A673 (cell line): ENCODE measurements around the gene SHC1. TPM values are rescaled to one million over a fixed set of nuclear protein-coding genes. Genes with fewer than 3 reads are reported as not detected.

ENCODE experiments used
- BruUV-seq: library from RNA; stranded (reverse); fragments of 400-500 nt; replicated peaks from 2 replicates; lab custom pipeline; 2021; lab: Mats Ljungman, UMichigan
- CTCF ChIA-PET: fragments of 300-600 bp; sonication (Branson Sonifier 250); formaldehyde crosslinking; loops from one replicate; lab custom pipeline; 2022; ENCODE audit warnings: antibody characterized with exemption; lab: Charles Lee
- POLR2A ChIA-PET: fragments of 300-600 bp; sonication (Branson Sonifier 250); formaldehyde crosslinking; loops from one replicate; lab custom pipeline; 2022; ENCODE audit warnings: antibody characterized with exemption; ENCODE audit not compliant: low non-redundant PET; lab: Charles Lee
- DNase-seq: peaks from one replicate; pipeline ENCODE4 v3.0.0-alpha.2; 2015; ENCODE audit warnings: low spot score
- H3K27ac ChIP-seq: fragments of 200-600 bp; sonication (generic); 2 replicates; pipeline ENCODE4 v1.5.1; 2016; ENCODE audit warnings: mixed run types, low read depth, mild to moderate bottlenecking, mixed read lengths, antibody characterized with exemption, low read length; ENCODE audit not compliant: poor library complexity, severe bottlenecking
- H3K27me3 ChIP-seq: fragments of 200-600 bp; sonication (generic); replicated peaks from 2 replicates; pipeline ENCODE4 v1.6.1; 2017; ENCODE audit warnings: mixed run types, low read depth, mild to moderate bottlenecking, mixed read lengths, antibody characterized with exemption, low read length; ENCODE audit not compliant: insufficient read depth, poor library complexity
- H3K36me3 ChIP-seq: fragments of 200-600 bp; sonication (generic); 2 replicates; pipeline ENCODE4 v1.6.1; 2016; ENCODE audit warnings: mixed run types, mild to moderate bottlenecking, mixed read lengths, antibody characterized with exemption, low read length; ENCODE audit not compliant: insufficient read depth, poor library complexity, severe bottlenecking
- H3K4me1 ChIP-seq: fragments of 200-600 bp; sonication (generic); 2 replicates; pipeline ENCODE4 v1.6.1; 2017; ENCODE audit warnings: mixed run types, mild to moderate bottlenecking, mixed read lengths, antibody characterized with exemption, low read length; ENCODE audit not compliant: insufficient read depth, poor library complexity, severe bottlenecking
- H3K4me3 ChIP-seq: fragments of 200-600 bp; sonication (generic); 2 replicates; pipeline ENCODE4 v1.5.1; 2016; ENCODE audit warnings: low read depth, mixed run types, mild to moderate bottlenecking, mixed read lengths, low read length; ENCODE audit not compliant: poor library complexity, severe bottlenecking
- H3K9me3 ChIP-seq: fragments of 200-600 bp; sonication (generic); 2 replicates; pipeline ENCODE4 v1.6.1; 2016; ENCODE audit warnings: mixed run types, low read depth, mild to moderate bottlenecking, mixed read lengths, antibody characterized with exemption, low read length; ENCODE audit not compliant: poor library complexity, severe bottlenecking
- EZH2 ChIP-seq: fragments of 200-600 bp; sonication (generic); IDR thresholded peaks from 2 replicates; pipeline ENCODE4 v1.6.1; 2017; ENCODE audit warnings: borderline replicate concordance, low read depth, mild to moderate bottlenecking, mixed read lengths, antibody characterized with exemption, low read length; ENCODE audit not compliant: poor library complexity, severe bottlenecking
- intact Hi-C: fragments of 100-400 bp; cut with micrococcal nuclease; formaldehyde crosslinking; loops from one replicate; pipeline ENCODE4 v1.10.0; 2022; ENCODE audit not compliant: unreplicated experiment
- total RNA-seq: library from RNA; stranded (reverse); gene quantifications from 2 replicates; pipeline ENCODE4 v1.2.3, GENCODE V29; 2021
- TF ChIP-seq, protein P1 (sequence below): fragments of 300-800, 200-600 bp; sonication (generic); conservative IDR thresholded peaks from 2 replicates; pipeline ENCODE4 v1.5.1; 2017; ENCODE audit warnings: low read depth, mild to moderate bottlenecking, antibody characterized with exemption, low read length, moderate library complexity, mixed read lengths

Gene SHC1
- total RNA-seq, 1 experiment from 2014 or later: 204 TPM

DNA sequence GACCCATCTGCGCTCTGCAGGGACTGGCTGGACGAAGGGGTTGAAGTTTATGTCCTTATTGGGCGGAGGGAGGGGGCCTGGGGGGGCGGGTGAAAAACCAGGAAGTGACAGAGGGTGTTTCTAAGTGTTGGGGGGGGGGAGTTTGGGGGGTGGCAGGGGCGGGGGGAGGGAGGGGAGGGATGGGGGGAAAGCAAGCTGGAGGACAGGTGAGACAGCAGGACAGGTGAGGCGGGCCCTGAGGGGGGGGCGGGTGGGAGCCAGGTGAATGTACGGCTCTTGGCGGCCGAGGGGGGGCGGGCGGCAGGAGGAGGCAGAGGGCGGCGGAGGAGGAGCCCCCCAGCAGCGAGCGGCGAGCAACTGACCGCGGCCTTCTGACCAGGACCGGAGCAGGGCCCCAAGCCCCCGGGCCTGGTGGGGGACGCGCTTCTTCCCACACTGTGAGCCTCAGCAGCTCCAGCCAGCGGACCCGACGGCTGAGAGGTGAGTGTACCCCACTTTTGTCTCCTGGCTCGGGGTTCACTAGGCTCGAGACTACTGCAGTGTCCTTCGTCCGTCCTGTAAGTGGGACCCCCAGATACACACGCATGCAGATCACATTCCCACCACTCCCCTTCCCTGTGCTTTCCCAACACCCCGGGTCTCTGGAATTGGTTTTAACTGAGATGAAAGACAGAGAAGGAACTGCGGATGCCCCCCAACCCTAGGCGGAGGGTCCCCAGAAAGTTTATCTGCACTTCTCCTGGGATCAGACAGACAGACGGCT, 32.1 kb upstream of the SHC1 start, which contains the start of gene ZBTB7B:
Gene ZBTB7B (plus strand): TSS at position 339 of the 763 bp plus-strand sequence. CDS start 11,859 bp downstream, outside the sequence.
- intact Hi-C loops: loop anchor here (5.0 kb wide), 2 partner anchors 80 to 445 kb away; partner anchors contain the start of gene UBE2Q1
- BruUV-seq: no TSS peak
- H3K9me3 ChIP-seq: no peaks in the 10 kb centered on the region
- H3K4me1 ChIP-seq: peaks cover 20% of the 10 kb centered on the region
- H3K27me3 ChIP-seq: no peaks in the 10 kb centered on the region
- H3K36me3 ChIP-seq: no peaks in the 10 kb centered on the region
- CTCF ChIA-PET: interaction anchor here (0.7 to 1.4 kb wide), 2 partner anchors 14 to 15 kb away, joined by 4 to 7 read pairs; no protein-coding TSS in a partner anchor
- H3K27ac ChIP-seq: peak within 1 kb of the TSS; percentile 94
- POLR2A ChIA-PET: no interaction called here
- peak within 1 kb of the TSS; percentile 85 for H3K4me3 ChIP-seq
- TF ChIP-seq, protein P1, sequence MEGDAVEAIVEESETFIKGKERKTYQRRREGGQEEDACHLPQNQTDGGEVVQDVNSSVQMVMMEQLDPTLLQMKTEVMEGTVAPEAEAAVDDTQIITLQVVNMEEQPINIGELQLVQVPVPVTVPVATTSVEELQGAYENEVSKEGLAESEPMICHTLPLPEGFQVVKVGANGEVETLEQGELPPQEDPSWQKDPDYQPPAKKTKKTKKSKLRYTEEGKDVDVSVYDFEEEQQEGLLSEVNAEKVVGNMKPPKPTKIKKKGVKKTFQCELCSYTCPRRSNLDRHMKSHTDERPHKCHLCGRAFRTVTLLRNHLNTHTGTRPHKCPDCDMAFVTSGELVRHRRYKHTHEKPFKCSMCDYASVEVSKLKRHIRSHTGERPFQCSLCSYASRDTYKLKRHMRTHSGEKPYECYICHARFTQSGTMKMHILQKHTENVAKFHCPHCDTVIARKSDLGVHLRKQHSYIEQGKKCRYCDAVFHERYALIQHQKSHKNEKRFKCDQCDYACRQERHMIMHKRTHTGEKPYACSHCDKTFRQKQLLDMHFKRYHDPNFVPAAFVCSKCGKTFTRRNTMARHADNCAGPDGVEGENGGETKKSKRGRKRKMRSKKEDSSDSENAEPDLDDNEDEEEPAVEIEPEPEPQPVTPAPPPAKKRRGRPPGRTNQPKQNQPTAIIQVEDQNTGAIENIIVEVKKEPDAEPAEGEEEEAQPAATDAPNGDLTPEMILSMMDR: no peak
- TF ChIP-seq EZH2: no peak
- peak; percentile 41 for DNase-seq

DNA sequence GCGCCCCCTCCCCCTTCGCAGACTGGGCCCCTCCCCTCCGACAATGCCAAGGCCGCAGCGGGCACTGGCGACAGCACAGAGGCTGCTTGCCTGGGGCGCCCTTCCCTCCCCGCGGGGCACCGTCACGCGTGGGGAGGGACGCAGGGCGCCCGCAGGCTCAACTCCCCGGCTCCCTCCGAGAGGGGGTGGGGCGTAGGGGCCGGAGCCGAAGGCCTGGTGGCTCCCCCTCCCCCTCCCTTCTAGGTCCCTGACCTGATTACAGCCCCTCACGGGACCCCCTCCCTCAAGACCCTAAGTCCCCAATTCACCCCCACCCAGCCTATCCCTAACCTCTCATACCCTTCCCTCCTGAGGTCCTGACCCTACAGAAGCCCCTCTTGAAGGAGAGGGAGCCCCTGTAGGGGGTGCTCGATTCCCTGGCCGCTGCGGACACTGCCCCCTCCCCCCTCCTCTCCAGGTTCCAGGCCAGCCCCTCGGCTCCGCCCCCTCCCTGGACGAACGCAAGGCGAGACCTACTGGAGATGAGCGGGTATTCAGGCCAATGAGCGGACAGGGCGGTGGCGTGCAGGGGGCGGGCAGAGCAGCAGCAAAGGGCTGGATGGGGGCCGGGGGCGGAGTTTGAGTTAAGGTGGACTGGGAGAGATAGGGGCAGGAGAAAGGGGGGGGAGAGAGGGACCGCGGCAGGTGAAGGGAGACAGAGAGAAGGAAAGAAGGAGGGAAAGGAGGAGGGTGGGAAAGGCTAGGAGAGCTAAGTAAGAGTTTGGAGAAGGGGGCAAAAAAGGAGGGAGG, 31.3 kb upstream of the SHC1 start:
- no TSS peak for BruUV-seq
- ChIA-PET CTCF (interaction anchor here (0.7 to 1.4 kb wide), 3 partner anchors 16 to 442 kb away, joined by 3 to 7 read pairs (median 3); partner anchors contain the start of gene PBXIP1), POLR2A (no interaction called here)
- Histone ChIP-seq H3K4me1 (peaks cover 20% of the 10 kb centered on the region), H3K27me3 (no peaks in the 10 kb centered on the region), H3K4me3 (peak overlapping the region; percentile 85), H3K27ac (peak overlapping the region; percentile 94), H3K36me3 (no peaks in the 10 kb centered on the region), H3K9me3 (no peaks in the 10 kb centered on the region)
- DNase-seq: peak; percentile 99
- intact Hi-C loops: loop anchor here (5.0 kb wide), 2 partner anchors 80 to 445 kb away; partner anchors contain the start of gene UBE2Q1
- TF ChIP-seq, protein P1: peak; percentile 49; the same call in 1 of the 2 replicates
- no peak for TF ChIP-seq EZH2

DNA sequence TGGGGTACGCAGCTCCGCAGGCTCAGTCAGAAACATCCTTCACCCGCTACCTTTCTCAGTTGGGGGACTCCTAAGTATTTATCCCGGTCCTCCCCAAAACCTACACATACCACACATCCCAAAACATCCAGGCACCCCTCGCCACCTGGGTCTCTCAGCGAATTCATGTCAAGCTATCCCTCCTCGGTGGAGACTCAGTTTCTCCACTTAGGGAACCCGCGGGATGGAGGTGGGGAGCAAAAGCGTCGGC, 30.8 kb upstream of the SHC1 start:
- TF ChIP-seq, protein P1: no peak
- TF ChIP-seq EZH2: no peak
- ChIA-PET CTCF (interaction anchor here (0.7 to 1.4 kb wide), 3 partner anchors 16 to 442 kb away, joined by 3 to 7 read pairs (median 3); partner anchors contain the start of gene PBXIP1), POLR2A (no interaction called here)
- peak; percentile 79 for DNase-seq
- intact Hi-C loops: loop anchor here (5.0 kb wide), 2 partner anchors 81 to 444 kb away; partner anchors contain the start of gene UBE2Q1
- Histone ChIP-seq H3K4me3 (peak overlapping the region; percentile 85), H3K9me3 (no peaks in the 10 kb centered on the region), H3K27ac (peak overlapping the region; percentile 94), H3K27me3 (no peaks in the 10 kb centered on the region), H3K4me1 (peaks cover 20% of the 10 kb centered on the region), H3K36me3 (no peaks in the 10 kb centered on the region)
- no TSS peak for BruUV-seq
